Smooth muscle cell (in vitro differentiated cells): ENCODE measurements around the gene OR10AD1. TPM values are rescaled to one million over a fixed set of nuclear protein-coding genes. Genes with fewer than 3 reads are reported as not detected.

Source experiments
- DNase-seq: peaks from one replicate; lab custom pipeline; 2025; ENCODE audit not compliant: unreplicated experiment; lab: John Stamatoyannopoulos, UW
- H2AFZ ChIP-seq: fragments of 200-600 bp; sonication (generic); 2 replicates; pipeline ENCODE4 v1.6.0; 2016; ENCODE audit warnings: antibody characterized with exemption, low read depth, mild to moderate bottlenecking
- H3F3A ChIP-seq: fragments of 200-600 bp; sonication (generic); 2 replicates; pipeline ENCODE4 v1.6.0; 2017; ENCODE audit warnings: antibody characterized with exemption, low read depth
- H3K27ac ChIP-seq: fragments of 200-600 bp; sonication (generic); 2 replicates; pipeline ENCODE4 v1.5.1; 2016; ENCODE audit warnings: low read depth, mild to moderate bottlenecking
- H3K27me3 ChIP-seq: fragments of 200-600 bp; sonication (generic); 2 replicates; pipeline ENCODE4 v1.6.1; 2016; ENCODE audit warnings: low read depth, mild to moderate bottlenecking
- H3K36me3 ChIP-seq: fragments of 200-600 bp; sonication (generic); 2 replicates; pipeline ENCODE4 v1.5.1; 2016; ENCODE audit warnings: low read depth
- H3K4me1 ChIP-seq: fragments of 200-600 bp; sonication (generic); 2 replicates; pipeline ENCODE4 v1.5.1; 2016; ENCODE audit warnings: low read depth
- H3K4me2 ChIP-seq: fragments of 200-600 bp; sonication (generic); 2 replicates; pipeline ENCODE4 v1.6.0; 2016; ENCODE audit warnings: mild to moderate bottlenecking
- H3K4me3 ChIP-seq: fragments of 200-600 bp; sonication (generic); 2 replicates; pipeline ENCODE4 v1.5.1; 2016; ENCODE audit warnings: mild to moderate bottlenecking
- H3K79me2 ChIP-seq: fragments of 200-600 bp; sonication (generic); 2 replicates; pipeline ENCODE4 v1.6.0; 2016; ENCODE audit warnings: low read depth, mild to moderate bottlenecking
- H3K9ac ChIP-seq: fragments of 200-600 bp; sonication (generic); 2 replicates; pipeline ENCODE4 v1.6.0; 2016; ENCODE audit warnings: low read depth
- H3K9me3 ChIP-seq: fragments of 200-600 bp; sonication (generic); replicated peaks from 2 replicates; pipeline ENCODE4 v1.5.1; 2016; ENCODE audit warnings: low read depth
- H4K20me1 ChIP-seq: fragments of 200-600 bp; sonication (generic); 2 replicates; pipeline ENCODE4 v1.6.0; 2016; ENCODE audit warnings: low read depth
- WGBS: methylation state at CpG from one replicate; pipeline ENCODE4 v1.1.7; 2016; ENCODE audit warnings: low lambda C conversion rate; 5-methylcytosine and 5-hydroxymethylcytosine counted together
- polyA plus RNA-seq: library from polyadenylated mRNA; unstranded; fragments of >200 nt; fragmentation: Nextera tagmentation; extraction: Ambion mirVana; gene quantifications from 2 replicates; pipeline ENCODE4 v1.2.1, GENCODE V29; 2016
- total RNA-seq: library from RNA; depleted of rRNA; stranded (reverse); fragments of >200 nt; gene quantifications from 2 replicates; pipeline ENCODE4 v1.2.3, GENCODE V29; 2014
- TF ChIP-seq, protein P1 (sequence below): fragments of 200-600 bp; sonication (generic); IDR thresholded peaks from 2 replicates; pipeline ENCODE4 v1.5.1; 2017; ENCODE audit warnings: borderline replicate concordance, mild to moderate bottlenecking, antibody characterized with exemption; ENCODE audit not compliant: insufficient read depth, poor library complexity, severe bottlenecking

OR10AD1 gene
- total and polyA plus RNA-seq, 2 experiments from 2014 or later: not detected

DNA sequence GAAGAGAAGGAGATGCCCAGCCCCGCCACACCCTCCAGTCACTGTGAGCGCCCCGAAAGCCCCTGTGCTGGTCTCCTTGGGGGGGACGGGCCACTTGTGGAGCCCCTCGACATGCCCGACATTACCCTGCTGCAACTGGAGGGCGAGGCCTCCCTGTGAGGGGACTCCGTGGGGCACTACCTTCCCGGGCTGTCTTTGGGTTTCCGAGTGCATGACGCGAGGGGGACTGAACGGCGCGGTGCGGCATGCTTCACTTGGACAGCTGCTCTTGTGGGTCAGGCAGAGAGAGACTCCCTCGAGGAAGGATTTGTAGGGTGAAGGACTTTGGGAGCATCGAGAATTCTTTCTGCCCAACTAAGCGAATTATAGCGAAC, 18.6 kb downstream of the OR10AD1 start:
- H3K27me3 ChIP-seq: peaks cover 13% of the 10 kb centered on the region
- WGBS: 13% methylated on average over 20 of the region's 20 CpGs
- H3K36me3 ChIP-seq: no peaks in the 10 kb centered on the region
- H2AFZ ChIP-seq: peak overlapping the region; percentile 84
- TF ChIP-seq, protein P1, sequence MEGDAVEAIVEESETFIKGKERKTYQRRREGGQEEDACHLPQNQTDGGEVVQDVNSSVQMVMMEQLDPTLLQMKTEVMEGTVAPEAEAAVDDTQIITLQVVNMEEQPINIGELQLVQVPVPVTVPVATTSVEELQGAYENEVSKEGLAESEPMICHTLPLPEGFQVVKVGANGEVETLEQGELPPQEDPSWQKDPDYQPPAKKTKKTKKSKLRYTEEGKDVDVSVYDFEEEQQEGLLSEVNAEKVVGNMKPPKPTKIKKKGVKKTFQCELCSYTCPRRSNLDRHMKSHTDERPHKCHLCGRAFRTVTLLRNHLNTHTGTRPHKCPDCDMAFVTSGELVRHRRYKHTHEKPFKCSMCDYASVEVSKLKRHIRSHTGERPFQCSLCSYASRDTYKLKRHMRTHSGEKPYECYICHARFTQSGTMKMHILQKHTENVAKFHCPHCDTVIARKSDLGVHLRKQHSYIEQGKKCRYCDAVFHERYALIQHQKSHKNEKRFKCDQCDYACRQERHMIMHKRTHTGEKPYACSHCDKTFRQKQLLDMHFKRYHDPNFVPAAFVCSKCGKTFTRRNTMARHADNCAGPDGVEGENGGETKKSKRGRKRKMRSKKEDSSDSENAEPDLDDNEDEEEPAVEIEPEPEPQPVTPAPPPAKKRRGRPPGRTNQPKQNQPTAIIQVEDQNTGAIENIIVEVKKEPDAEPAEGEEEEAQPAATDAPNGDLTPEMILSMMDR: no peak
- peak overlapping the region; percentile 90 for H3K4me2 ChIP-seq
- peak overlapping the region; percentile 68 for H3K9ac ChIP-seq
- H3K79me2 ChIP-seq: peaks cover 39% of the 10 kb centered on the region
- no peak for DNase-seq
- peak overlapping the region; percentile 80 for H3K4me3 ChIP-seq
- H3K9me3 ChIP-seq: no peaks in the 10 kb centered on the region
- H4K20me1 ChIP-seq: peaks cover 11% of the 10 kb centered on the region
- H3K27ac ChIP-seq: no peak overlapping the region
- peaks cover 9% of the 10 kb centered on the region for H3F3A ChIP-seq
- peaks cover 8% of the 10 kb centered on the region for H3K4me1 ChIP-seq

DNA sequence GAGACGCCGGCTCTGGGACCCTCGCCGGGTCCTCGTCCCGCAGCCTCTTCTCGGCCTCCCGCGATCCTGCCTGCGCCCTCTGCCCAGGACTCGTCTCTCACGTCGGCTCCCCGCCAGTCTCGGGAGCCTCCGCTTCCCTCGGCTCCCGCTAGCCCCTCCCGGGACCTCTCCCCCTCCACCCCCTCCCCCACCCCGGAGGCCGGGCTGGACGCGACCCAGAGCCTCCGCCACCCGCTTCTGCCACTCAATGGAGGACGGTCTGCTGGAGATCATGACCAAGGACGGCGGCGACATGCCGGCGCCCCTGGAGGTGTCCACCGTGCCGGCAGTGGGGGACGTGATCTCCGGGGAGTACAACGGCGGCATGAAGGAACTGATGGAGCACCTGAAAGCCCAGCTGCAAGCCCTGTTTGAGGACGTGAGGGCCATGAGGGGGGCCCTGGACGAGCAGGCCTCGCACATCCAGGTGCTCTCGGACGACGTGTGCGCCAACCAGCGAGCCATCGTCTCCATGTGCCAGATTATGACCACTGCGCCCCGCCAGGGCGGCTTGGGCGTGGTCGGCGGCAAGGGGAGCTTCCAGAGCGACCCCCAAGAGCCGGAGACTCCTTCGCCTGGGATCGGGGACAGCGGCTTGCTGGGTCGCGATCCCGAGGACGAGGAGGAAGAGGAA, 19.1 kb downstream of the OR10AD1 start:
- Histone ChIP-seq H3K27me3 (peaks cover 13% of the 10 kb centered on the region), H2AFZ (peak overlapping the region; percentile 84), H3K36me3 (no peaks in the 10 kb centered on the region), H3K9me3 (no peaks in the 10 kb centered on the region), H3F3A (peaks cover 9% of the 10 kb centered on the region), H3K4me1 (peaks cover 8% of the 10 kb centered on the region), H3K9ac (peak overlapping the region; percentile 68), H4K20me1 (peaks cover 11% of the 10 kb centered on the region), H3K4me3 (peak overlapping the region; percentile 80), H3K27ac (peak overlapping the region; percentile 56), H3K79me2 (peaks cover 39% of the 10 kb centered on the region), H3K4me2 (peak overlapping the region; percentile 90)
- WGBS: 6% methylated on average over 52 of the region's 61 CpGs
- TF ChIP-seq, protein P1: no peak
- peak; percentile 63 for DNase-seq

- WGBS: 1% methylated on average over 61 of the region's 61 CpGs
- peak within 1 kb of the TSS; percentile 68 for H3K9ac ChIP-seq
Observed at GRCh38 chr12:48183091-48183875, 19.8 kb downstream of the OR10AD1 start, which contains the start of gene CCDC184. TSS of gene CCDC184 (plus strand) at chr12:48183644. CDS start at chr12:48184123, 479 bp downstream.

More at GRCh38 chr12:48183091-48183875, 19.8 kb downstream of the OR10AD1 start, which contains the start of gene CCDC184:
- Histone ChIP-seq H3F3A (peaks cover 7% of the 10 kb centered on the region), H3K4me3 (peak within 1 kb of the TSS; percentile 80), H2AFZ (peak within 1 kb of the TSS; percentile 84), H4K20me1 (peaks cover 11% of the 10 kb centered on the region), H3K27me3 (peaks cover 13% of the 10 kb centered on the region), H3K4me2 (peak within 1 kb of the TSS; percentile 90), H3K79me2 (peaks cover 39% of the 10 kb centered on the region), H3K9me3 (no peaks in the 10 kb centered on the region), H3K27ac (peak within 1 kb of the TSS; percentile 56), H3K4me1 (peaks cover 8% of the 10 kb centered on the region), H3K36me3 (no peaks in the 10 kb centered on the region)
- DNase-seq: peak; percentile 78
- TF ChIP-seq, protein P1: peak; percentile 24
